ENCODE data around the gene DOCK4. TPM values are rescaled to one million over a fixed set of nuclear protein-coding genes. Genes with fewer than 3 reads are reported as not detected.
A peak's percentile ranks its signal among the peaks of the same experiment; 100 is the strongest.

Gene DOCK4
- total RNA-seq, 1 donor from 2014 or later: 4.5 TPM

GRCh38 chr7:111855842-111856227, 350.4 kb downstream of the DOCK4 start:
- Histone ChIP-seq H3K36me3 (ENCODE audit: control insufficient read depth, insufficient read depth, low read length) (no peaks in the 10 kb centered on the region), H3K27me3 (ENCODE audit: control insufficient read depth, insufficient read depth, low read length) (no peaks in the 10 kb centered on the region), H3K4me3 (ENCODE audit: low read depth, low read length) (no peak overlapping the region)
- no peak for FAIRE-seq
- DNase-seq (ENCODE audit: low read depth): peak; percentile 36
- no peak for TF ChIP-seq CTCF (IDR thresholded peaks at IDR 0.05; ENCODE audit: insufficient read depth, low read length, severe bottlenecking)

DNA sequence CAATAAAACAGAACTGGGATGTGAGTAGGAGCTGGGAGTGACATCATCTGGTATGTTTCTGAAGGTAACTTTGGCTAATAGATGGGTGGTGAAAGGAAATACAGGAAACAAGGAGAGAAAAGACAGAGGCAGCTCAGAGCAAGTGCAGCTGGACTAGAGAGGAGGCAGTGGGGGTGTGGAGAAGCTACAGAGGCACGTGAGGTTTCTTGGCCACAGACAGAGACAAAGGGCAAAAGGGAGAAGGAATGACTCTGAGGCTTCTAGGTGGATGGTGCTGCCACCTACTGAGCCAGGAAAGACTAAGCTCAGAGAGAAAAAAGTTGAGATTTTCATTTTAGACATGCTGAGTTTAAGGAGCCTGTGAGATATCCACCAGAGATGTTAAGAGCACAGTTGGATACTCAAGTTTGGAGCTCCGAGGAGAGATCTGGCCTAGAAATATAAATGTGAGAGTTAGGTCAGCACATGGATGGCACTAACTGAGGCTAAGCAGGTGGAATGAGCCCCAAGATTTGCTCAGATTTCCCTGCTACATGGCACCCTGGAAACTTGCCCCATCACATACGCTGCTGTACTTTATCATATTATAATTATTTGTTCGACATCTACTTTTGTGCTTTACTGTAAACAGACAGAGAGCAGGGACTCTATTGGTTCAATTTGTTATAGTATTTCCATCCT, 350.9 kb downstream of the DOCK4 start:
- no peak overlapping the region for H3K4me3 ChIP-seq (ENCODE audit: low read depth, low read length)
- DNase-seq (ENCODE audit: low read depth) (peak; percentile 40), FAIRE-seq (no peak)
- peak; percentile 76 for TF ChIP-seq CTCF (IDR thresholded peaks at IDR 0.05; ENCODE audit: insufficient read depth, low read length, severe bottlenecking)
- no peaks in the 10 kb centered on the region for H3K36me3 ChIP-seq (ENCODE audit: control insufficient read depth, insufficient read depth, low read length)
- H3K27me3 ChIP-seq (ENCODE audit: control insufficient read depth, insufficient read depth, low read length): no peaks in the 10 kb centered on the region

DNA sequence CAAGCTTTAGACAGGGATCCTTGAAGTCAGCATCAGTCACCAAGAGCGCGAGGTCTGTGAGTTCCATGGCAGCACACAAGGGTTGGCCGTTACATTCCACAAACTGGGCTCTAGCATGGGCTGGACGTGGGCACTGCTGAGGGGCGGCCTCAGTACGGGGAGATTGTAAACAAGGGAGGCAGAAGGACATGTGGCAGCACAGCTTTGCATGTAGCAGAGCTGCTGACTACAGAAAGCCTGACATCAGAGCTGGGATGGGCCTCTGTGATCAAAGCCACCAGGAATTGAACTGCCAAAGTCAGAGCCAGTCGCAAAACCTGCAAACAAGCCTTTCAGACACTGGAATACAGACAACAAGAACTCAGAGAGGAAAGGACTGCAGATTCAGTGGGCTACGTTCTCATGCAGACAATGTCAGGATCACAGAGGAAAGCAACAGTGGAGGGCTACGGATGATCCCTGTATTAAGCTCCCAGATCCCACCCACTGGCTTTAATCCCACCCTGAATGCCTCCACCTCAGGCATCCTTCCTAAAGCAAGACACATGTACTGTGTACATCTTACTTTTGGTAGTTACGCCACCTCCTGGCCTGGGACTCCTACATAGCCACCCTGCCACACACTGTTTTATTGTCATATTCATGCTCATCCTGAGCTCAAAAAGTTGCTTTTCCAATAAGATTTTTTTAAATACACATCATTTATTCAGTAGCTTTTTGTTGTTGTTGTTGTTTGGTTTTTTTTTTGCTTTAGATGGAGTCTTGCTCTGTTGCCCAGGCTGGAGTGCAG, 352.8 kb downstream of the DOCK4 start:
- FAIRE-seq (no peak), DNase-seq (ENCODE audit: low read depth) (no peak)
- Histone ChIP-seq H3K36me3 (ENCODE audit: control insufficient read depth, insufficient read depth, low read length) (no peaks in the 10 kb centered on the region), H3K4me3 (ENCODE audit: low read depth, low read length) (no peak overlapping the region), H3K27me3 (ENCODE audit: control insufficient read depth, insufficient read depth, low read length) (no peaks in the 10 kb centered on the region)
- no peak for TF ChIP-seq CTCF (IDR thresholded peaks at IDR 0.05; ENCODE audit: insufficient read depth, low read length, severe bottlenecking)

DNA sequence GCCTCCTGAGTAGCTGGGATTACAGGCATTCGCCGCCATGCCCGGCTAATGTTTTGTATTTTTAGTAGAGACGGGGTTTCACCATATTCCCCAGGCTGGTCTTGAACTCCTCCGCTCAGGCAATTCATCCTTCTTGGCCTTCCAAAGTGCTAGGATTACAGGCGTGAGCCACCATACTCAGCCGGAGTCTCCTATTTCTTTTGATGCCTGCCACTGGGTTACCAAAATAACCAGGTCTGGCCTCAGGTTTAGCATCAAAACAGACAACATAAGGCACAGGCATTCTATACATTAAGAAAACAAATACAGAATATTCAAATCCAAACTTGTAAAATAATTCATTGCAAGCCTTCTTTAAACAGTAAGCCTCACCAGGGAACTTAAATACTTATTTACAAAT, 354.1 kb downstream of the DOCK4 start:
- TF ChIP-seq CTCF (IDR thresholded peaks at IDR 0.05; ENCODE audit: insufficient read depth, low read length, severe bottlenecking): no peak
- Histone ChIP-seq H3K4me3 (ENCODE audit: low read depth, low read length) (no peak overlapping the region), H3K27me3 (ENCODE audit: control insufficient read depth, insufficient read depth, low read length) (no peaks in the 10 kb centered on the region), H3K36me3 (ENCODE audit: control insufficient read depth, insufficient read depth, low read length) (no peaks in the 10 kb centered on the region)
- DNase-seq (ENCODE audit: low read depth) (no peak), FAIRE-seq (no peak)

DNA sequence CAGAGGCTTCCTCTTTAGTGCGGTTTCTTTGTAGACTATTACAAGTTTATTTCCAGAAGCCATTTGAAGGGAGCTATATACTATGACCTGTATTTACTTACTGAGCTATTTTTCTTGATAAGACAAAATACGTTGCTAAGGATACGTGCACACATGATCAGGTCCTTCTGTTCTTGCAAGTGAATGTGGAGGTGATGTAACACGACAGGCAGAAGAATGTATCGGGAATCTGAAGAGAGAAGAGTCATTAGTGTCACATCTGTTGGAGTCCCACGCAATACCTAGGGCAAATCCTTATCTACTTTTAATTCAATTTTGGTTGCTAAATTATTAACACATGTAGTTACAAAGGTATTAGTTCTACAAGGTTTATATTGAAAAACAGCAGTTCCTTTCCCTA, 359.3 kb downstream of the DOCK4 start:
- no peak for TF ChIP-seq CTCF (IDR thresholded peaks at IDR 0.05; ENCODE audit: insufficient read depth, low read length, severe bottlenecking)
- FAIRE-seq (no peak), DNase-seq (ENCODE audit: low read depth) (no peak)
- H3K36me3 ChIP-seq (ENCODE audit: control insufficient read depth, insufficient read depth, low read length): no peaks in the 10 kb centered on the region
- H3K4me3 ChIP-seq (ENCODE audit: low read depth, low read length): no peak overlapping the region
- no peaks in the 10 kb centered on the region for H3K27me3 ChIP-seq (ENCODE audit: control insufficient read depth, insufficient read depth, low read length)
